Uterus (tissue), 4 donors: Measurements from ENCODE around the gene PRRX1. TPM values are rescaled to one million over a fixed set of nuclear protein-coding genes. Genes with fewer than 3 reads are reported as not detected.
A peak's percentile ranks its signal among the peaks of the same experiment; 100 is the strongest.

ENCODE experiments used
- DNase-seq, 2 donors: peaks; one replicate each; pipeline ENCODE4 v3.0.0-alpha.2; 2019 to 2020
- H3K27ac ChIP-seq, 2 donors: fragments of 200-600 bp; sonication (generic); 1 replicate in 1 of 2; 2 replicates in 1 of 2; pipeline ENCODE4 v1.5.1; 2016 to 2018
- H3K27me3 ChIP-seq, 2 donors: fragments of 200-600 bp; sonication (generic); one replicate each; pipeline ENCODE4 v1.5.1; 2018 to 2019; ENCODE audit warnings: control low read depth in 1 of 2
- H3K36me3 ChIP-seq, 2 donors: fragments of 200-600 bp; sonication (generic); one replicate each; pipeline ENCODE4 v1.5.1; 2019; ENCODE audit warnings: control low read depth in 1 of 2
- H3K4me1 ChIP-seq, 2 donors: fragments of 200-600 bp; sonication (generic); one replicate each; pipeline ENCODE4 v1.5.1; 2018 to 2019; ENCODE audit warnings: control low read depth in 1 of 2
- H3K4me3 ChIP-seq, 2 donors: fragments of 200-600 bp; sonication (generic); 1 replicate in 1 of 2; 2 replicates in 1 of 2; pipeline ENCODE4 v1.5.1; 2018 to 2019; ENCODE audit warnings: mild to moderate bottlenecking in 1 of 2
- H3K9me3 ChIP-seq, 2 donors: fragments of 200-600 bp; sonication (generic); one replicate each; pipeline ENCODE4 v1.5.1; 2019; ENCODE audit warnings: control low read depth in 1 of 2
- POLR2A ChIP-seq, 2 donors: fragments of 450-650 bp; IDR thresholded peaks; one replicate each; pipeline ENCODE4 v1.6.1; 2016; ENCODE audit warnings: antibody characterized with exemption in 2 of 2, mild to moderate bottlenecking in 1 of 2, moderate library complexity in 1 of 2
- intact Hi-C: fragments of 100-400 bp; cut with DNase I; formaldehyde crosslinking; loops from one replicate; pipeline ENCODE4 v1.15.1; 2023; ENCODE audit warnings: low total_unique reads
- total RNA-seq, 4 donors: library from RNA; depleted of rRNA in 3 of 4; stranded (reverse); fragments of >200 nt in 3 of 4; gene quantifications; one replicate each; pipeline versions ENCODE4 v1.1.0 to v1.2.4, GENCODE V29; 2014 to 2023
- TF ChIP-seq, protein P1 (sequence below), 4 experiments: fragments of 200-600 bp in 2 of 4; fragments of 450-650 bp in 2 of 4; sonication (generic) in 2 of 4; IDR thresholded peaks; one replicate each; pipeline ENCODE4 v1.5.1; 2016 to 2019; ENCODE audit warnings: antibody characterized with exemption in 4 of 4, mild to moderate bottlenecking in 2 of 4, moderate library complexity in 1 of 4
- donor health status: DM: yes; HTN: yes; CAD: no.

The PRRX1 gene
- total RNA-seq, 4 donors from 2014 or later: 36.4 to 179 (median 121) TPM

- TF ChIP-seq, protein P1, sequence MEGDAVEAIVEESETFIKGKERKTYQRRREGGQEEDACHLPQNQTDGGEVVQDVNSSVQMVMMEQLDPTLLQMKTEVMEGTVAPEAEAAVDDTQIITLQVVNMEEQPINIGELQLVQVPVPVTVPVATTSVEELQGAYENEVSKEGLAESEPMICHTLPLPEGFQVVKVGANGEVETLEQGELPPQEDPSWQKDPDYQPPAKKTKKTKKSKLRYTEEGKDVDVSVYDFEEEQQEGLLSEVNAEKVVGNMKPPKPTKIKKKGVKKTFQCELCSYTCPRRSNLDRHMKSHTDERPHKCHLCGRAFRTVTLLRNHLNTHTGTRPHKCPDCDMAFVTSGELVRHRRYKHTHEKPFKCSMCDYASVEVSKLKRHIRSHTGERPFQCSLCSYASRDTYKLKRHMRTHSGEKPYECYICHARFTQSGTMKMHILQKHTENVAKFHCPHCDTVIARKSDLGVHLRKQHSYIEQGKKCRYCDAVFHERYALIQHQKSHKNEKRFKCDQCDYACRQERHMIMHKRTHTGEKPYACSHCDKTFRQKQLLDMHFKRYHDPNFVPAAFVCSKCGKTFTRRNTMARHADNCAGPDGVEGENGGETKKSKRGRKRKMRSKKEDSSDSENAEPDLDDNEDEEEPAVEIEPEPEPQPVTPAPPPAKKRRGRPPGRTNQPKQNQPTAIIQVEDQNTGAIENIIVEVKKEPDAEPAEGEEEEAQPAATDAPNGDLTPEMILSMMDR (IDR thresholded peaks at IDR 0.05): no peak
- no peak for TF ChIP-seq POLR2A (IDR thresholded peaks at IDR 0.05)
- Histone ChIP-seq H3K36me3 (no peaks in the 10 kb centered on the region), H3K4me3 (no peak overlapping the region), H3K4me1 (no peaks in the 10 kb centered on the region), H3K9me3 (no peaks in the 10 kb centered on the region), H3K27me3 (no peaks in the 10 kb centered on the region), H3K27ac (no peak overlapping the region)
- no peak for DNase-seq
- intact Hi-C loops: no loop called here
Observed at GRCh38 chr1:170660281-170660713, 3.6 kb upstream of the PRRX1 start.

GRCh38 chr1:170660871-170661645, 2.9 kb upstream of the PRRX1 start:
- Histone ChIP-seq H3K27ac (peak overlapping the region; percentile 95 to 99), H3K9me3 (no peaks in the 10 kb centered on the region), H3K4me1 (no peaks in the 10 kb centered on the region), H3K4me3 (peak overlapping the region; percentile 68 to 88), H3K36me3 (no peaks in the 10 kb centered on the region), H3K27me3 (no peaks in the 10 kb centered on the region)
- intact Hi-C loops: no loop called here
- TF ChIP-seq, protein P1 (IDR thresholded peaks at IDR 0.05): no peak
- no peak for TF ChIP-seq POLR2A (IDR thresholded peaks at IDR 0.05)
- DNase-seq: peak; percentile 50 to 59

DNA sequence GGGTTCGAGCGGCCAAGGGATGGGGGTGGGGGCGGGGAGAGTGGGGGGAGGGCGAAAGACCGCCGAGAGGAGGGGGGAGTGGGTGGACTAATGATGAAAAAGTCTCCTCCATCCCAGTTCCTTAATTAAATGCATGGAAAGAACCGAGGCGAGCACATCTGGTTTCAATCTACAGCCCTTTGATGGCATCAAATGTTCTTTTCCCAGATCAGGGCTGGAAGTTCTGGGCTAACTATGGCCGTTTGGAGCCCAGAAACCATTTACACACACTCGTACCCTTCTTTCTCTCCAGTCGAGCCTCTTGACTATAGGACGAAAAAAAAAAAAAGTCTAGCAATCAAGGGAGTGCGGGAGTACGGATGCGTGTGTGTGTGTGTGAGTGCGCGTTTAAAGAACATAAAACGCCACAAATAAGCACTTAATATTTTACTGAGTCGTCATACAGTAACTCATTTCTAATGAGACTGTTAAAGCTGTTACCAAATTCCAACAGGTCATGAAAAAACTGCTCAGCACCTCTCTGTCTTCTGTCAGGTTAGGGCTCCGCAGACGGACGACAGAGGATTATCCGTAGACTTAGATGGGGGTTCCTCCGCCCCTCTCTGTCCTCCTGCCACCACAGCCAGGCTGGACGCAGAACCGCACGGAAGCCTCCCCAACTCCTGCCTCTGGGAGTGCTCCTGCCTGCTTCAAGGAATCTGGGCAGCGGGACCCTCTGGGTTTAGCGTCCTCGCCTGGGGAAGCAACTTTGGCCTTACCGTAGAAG, 2.1 kb upstream of the PRRX1 start:
- intact Hi-C loops: no loop called here
- DNase-seq: peak; percentile 60 to 61
- Histone ChIP-seq H3K27ac (peak overlapping the region; percentile 95 to 99), H3K4me3 (peak overlapping the region; percentile 68 to 88), H3K9me3 (no peaks in the 10 kb centered on the region), H3K4me1 (no peaks in the 10 kb centered on the region), H3K36me3 (no peaks in the 10 kb centered on the region), H3K27me3 (no peaks in the 10 kb centered on the region)
- TF ChIP-seq, protein P1 (IDR thresholded peaks at IDR 0.05): no peak
- no peak for TF ChIP-seq POLR2A (IDR thresholded peaks at IDR 0.05)

DNA sequence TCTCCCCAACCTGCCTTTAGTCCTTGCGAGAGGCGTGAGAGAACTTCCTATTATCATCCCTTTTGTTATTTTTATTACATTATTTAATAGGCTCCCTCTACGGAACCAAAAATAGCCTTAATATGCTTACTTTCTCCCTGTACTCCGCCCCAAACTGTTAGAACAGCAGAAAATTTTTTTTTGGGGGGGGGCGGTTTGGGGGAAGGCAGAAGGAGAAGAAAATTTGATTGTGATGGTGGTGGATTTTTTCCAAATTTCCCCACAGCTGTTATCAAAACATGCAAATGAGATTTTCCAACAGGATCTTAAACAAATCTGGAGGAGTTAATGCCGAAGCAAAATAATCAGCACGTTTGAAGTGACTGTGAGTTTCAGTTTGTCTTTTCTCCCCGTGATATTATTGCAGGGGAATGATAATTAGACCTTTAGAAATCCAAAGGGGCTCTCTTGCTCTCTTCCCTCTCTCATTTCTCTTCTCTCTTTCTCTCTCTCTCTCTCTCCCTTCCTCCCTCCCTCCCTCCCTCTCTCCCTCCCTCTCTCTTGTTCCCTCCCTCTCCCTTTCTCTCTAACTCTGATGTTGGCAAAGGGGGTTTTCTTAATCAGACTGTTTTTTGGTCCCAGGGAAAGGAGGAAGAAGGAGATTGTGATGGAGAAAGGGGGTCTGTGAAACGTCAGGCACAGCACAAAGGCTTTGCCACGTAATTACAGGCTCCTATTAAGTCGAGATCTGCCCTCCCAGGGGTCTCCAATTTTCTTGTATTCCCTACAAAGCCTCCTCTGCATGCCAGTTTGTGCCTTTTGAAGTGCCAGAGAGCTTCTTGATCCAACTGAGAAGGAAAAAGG, 1.1 kb upstream of the PRRX1 start:
- Histone ChIP-seq H3K36me3 (no peaks in the 10 kb centered on the region), H3K27ac (peak overlapping the region; percentile 95 to 99), H3K4me3 (peak overlapping the region; percentile 68 to 88), H3K9me3 (no peaks in the 10 kb centered on the region), H3K4me1 (no peaks in the 10 kb centered on the region), H3K27me3 (no peaks in the 10 kb centered on the region)
- TF ChIP-seq, protein P1 (IDR thresholded peaks at IDR 0.05): no peak
- no peak for TF ChIP-seq POLR2A (IDR thresholded peaks at IDR 0.05)
- intact Hi-C loops: no loop called here
- DNase-seq: no peak
